Putamen (tissue), 1 donor: Measurements from ENCODE around the gene VDAC1.
"Not testable (repeated sequence)": the region's sequence is repeated elsewhere in the genome, so short reads cannot be mapped to it uniquely, and the experiment has no call there.

Source experiments
- DNase-seq: peaks from one replicate; pipeline ENCODE4 v3.0.0-alpha.2; 2016; ENCODE audit warnings: low spot score

The VDAC1 gene

DNA sequence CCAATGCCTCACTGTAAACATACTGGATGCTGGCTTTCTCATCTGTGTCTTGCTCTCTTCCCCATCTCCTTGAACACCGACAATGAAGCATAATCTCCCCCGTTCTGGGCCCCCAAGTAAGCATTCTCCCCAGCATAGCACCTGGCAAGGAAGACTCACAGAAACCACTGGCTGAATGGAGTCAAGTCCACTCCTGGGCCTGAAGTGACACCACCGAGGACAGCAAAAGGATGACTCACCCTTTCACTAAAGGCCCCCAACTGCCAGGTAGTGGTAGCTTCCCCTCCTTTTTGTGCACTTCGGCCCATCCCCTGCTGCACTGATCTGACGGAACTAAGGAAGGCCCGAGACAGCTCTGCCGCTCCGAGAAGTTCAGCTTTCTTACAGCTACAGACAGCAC lies 9.4 kb downstream of the VDAC1 start:
- no peak for DNase-seq

DNA sequence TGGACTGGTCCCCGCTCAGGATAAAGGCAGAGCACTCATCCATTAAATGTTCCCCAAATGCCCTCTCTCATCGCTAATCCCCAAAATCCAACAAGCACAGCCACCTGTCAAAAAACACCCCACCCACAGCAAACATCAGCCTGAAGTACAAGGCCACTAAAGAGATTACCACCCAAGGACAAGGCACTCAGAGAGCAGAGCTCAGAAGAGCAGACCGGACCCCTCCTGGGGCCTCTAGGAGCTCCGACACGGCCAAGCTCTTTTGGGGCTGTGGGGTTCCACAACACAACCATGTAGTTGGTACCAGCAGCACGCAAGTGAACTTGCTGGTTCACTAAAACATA lies 9.8 kb downstream of the VDAC1 start:
- no peak for DNase-seq

DNA sequence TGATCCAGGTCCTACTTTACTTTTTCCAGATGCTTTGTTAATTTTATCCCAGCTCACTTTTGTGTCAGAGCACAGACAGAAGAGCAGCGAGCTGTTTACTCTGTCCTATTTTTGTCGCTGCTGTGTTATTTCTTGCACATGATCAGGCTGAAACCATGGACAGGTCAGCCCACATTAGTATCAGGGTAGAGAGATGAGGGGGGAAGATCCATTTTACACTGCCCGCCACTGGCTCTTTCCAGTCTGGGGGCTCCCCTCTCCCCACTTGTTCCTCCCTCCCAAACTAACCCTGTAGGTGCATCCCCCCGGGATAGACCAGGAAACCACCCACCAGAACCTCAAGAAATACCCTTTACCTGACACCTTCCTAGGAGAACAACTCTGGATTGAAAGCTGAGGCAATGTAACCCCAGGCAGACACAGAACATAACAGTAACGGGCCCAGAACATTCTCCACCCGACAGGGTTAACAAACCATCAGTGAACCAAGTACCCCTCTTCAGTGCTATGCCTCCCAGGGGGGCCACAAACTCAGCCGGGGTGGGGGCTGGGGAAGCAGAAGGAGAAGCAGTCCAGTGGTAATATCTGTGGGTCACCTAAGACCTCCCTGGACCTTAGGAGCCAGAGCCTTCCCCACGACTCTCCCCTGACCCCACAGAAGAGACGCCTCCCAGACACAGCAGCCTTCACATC lies 10.3 kb downstream of the VDAC1 start:
- no peak for DNase-seq

- DNase-seq = no peak
Measured at GRCh38 chr5:133993185-133993936, 11.4 kb downstream of the VDAC1 start.

GRCh38 chr5:133992429-133993155 lies 12.2 kb downstream of the VDAC1 start:
- DNase-seq = peak; percentile 64

DNA sequence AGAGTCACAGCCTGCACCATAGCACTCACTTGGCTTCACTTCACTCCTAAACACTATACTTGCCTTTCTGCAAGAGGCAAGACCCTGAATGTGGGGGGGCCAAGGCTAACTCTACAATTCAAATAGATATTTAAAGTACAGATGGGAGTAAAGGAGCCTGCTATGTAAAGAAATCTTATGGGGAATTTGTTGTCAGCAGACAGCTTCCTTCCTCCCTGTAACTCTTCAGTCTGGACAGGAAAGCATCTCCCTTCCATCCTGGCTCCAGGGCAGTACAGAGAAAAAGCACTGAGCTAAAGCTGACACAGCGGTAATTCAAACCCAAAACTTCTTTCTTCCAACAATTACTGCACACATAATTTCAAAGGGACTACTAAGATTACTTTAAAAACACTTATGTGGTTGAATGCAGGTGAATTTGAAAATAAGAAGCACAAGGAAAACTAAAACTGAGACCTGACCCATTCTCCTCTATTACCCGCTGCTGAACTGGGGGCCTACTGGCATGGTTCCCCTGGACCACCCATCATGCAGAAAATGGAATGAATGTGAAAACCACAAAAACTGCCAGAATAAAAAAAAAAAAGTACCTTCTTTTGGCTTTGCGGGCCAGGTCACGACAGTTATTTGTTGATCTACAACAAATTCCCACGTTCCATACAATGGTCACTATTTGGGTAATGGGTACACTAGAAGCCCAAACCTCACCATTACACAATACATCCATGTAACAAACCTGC lies 13.4 kb downstream of the VDAC1 start:
- no peak for DNase-seq

DNA sequence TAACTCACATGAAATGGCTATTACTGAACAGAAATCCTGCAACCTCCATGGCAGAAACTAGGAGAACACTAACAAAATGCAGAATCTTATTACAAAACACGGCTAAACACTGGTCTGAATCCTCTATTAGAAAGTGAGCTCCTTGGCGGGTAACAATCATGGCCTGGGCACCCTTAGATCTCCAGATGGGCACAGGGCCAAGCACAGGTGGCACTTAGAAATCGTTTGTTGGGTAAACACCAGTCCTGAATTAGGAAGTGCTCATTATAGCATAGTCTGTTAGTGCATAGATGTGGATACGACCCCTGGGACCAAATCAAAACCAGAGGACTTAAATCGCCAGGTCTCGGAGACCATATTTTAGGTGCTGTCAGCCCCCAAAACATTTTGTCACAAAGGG lies 14.4 kb downstream of the VDAC1 start:
- DNase-seq = no peak

- DNase-seq = no peak
Measured at GRCh38 chr5:133985540-133986180, 19.1 kb downstream of the VDAC1 start.

GRCh38 chr5:133983674-133984073 lies 21.1 kb downstream of the VDAC1 start:
- no peak for DNase-seq

DNA sequence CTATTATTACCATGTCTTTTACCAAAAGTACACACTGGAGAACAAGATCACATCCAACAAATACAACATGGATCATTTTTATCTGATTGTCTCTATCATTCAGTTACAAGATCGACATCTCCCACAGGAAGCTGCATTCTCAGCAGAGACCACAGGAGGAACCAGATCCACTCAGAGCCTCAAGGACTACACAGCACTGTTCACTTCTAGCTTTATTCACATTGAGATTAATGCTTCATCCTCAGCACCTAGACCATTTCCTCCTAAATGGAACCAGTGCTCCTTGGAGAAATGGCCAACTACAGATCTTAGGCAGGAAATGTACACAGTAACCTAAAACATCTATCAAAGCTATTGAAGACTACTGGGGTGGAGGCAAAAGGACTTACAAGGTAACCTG lies 23.1 kb downstream of the VDAC1 start:
- no peak for DNase-seq

GRCh38 chr5:133980652-133981051 lies 24.1 kb downstream of the VDAC1 start:
- DNase-seq = no peak

- no peak for DNase-seq
Measured at GRCh38 chr5:133978943-133979342, 25.8 kb downstream of the VDAC1 start.

DNA sequence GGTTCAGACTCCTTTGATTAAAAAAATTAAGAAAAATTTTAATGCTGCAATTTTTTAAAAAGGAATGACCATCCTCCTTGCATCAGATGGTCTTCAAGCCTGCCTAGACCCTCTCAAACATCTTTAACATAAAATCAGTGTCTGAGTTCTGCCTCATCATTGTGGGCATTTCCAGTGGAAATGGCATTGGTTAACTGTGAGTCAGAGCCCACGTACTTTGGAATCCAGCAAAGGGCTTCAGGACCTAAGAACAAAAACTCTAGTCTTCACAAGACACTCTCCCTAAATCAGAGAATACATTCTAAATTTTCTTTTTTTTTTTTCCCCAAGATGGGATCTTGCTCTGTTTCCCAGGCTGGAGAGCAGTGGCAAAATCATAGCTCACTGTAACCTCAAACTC lies 26.9 kb downstream of the VDAC1 start:
- no peak for DNase-seq

DNA sequence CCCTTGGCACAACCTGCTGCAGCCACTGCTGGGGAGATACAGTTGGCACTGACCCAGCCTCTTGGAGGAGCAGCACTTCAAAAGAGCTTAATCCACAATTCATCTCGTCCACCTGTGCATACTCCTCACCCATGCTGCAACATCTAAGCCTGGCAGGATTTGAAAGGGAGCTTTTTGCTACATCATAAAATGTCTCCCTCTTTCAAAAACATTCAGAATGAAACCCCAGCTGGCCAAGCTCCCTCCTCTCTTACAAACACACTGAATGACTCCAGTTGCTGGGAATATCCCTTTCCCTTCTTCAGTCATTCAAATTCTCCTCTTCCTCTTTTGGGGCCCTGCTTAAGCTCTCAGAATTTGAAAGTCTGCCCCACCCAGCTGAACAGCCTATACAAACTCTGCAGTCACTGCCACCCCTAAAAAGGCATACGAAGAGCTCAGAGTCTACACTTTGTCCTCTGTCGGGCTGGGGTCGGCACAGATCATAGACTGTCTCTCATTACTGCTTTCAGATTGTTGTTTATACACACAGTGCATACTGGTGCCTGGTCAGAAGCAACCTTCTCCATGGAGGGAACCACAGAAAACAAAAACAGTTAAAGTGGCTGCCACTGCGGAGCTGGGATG lies 27.5 kb downstream of the VDAC1 start:
- no peak for DNase-seq

DNA sequence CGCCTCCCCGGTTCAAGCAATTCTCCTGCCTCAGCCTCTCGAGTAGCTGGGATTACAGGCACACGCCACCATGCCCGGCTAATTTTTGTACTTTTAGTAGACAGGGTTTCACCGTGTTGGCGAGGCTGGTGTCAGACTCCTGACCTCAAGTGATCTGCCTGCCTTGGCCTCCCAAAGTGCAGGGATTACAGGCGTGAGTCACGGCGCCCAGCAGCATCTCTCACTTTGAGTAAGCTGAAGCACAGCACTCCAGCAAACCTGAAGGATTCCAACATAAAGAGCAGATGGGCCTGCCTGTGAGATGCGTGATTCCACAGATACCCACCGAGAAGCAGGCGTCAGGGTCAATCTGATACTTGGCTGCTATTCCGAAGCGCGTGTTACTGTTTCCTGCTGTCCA lies 29.2 kb downstream of the VDAC1 start:
- not testable (repeated sequence) for DNase-seq

DNA sequence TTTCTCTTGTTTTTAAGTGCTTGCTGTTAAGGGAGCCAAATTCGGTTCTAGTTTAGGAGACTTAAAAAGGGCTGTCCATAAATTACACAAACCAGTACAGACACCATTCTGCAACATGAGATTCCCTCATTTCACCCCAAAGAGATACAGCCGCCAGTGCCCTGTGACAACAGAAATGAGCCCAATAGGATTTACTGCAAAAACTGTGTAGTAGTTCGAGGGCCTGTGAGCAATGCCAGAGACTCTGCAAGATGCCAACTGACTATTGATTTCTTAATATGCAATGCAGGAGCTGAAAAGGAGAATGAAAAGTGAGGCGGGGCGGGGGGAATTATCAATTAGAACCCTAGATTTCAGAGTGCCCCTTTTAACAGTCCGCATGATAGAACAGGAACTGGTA lies 30.6 kb downstream of the VDAC1 start:
- DNase-seq = no peak

- no peak for DNase-seq
Measured at GRCh38 chr5:133970325-133970909, 34.4 kb downstream of the VDAC1 start.

GRCh38 chr5:133969654-133970324 lies 35.0 kb downstream of the VDAC1 start:
- no peak for DNase-seq

DNA sequence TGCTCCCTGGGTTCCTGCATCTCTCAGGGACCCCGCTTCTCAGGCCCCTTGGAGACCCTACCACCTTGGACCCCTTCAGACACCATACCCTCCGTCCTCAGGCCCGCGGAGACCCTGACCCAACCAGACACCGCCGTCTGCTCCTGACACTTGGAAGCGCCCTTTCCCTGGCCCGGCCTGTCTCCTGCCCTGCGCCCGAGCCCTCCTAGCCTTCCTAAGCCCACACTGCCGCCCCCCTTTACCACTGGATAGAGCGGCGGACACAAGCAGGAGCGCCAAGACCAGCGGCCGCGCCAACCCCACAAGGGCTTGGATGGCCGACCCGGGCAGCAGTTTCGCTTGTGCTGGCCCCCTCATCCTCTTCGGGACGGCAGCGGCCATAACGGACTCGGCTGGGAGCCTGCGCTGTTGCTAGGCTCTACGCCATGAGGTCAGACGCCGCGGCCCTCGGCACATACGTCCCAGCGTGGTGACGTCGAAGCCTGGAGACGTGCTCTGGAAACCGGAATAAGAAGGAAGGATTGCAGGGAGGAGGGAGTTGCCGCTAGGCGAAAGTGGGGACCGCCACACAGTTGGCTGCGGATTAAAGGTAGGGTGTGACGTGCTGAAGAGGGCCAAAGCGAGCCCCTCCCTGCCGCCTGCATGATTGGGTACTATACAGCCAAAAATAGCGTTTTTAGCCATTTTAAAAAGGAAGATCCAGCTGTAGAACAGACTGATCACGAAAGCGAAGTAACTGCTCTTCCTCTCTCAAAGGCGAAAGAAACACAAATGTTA lies 36.4 kb downstream of the VDAC1 start, which contains the start of gene C5orf15:
Gene C5orf15 (minus strand): TSS at position 422 of the 777 bp plus-strand sequence. CDS start 41 bp downstream, at position 381.
- peak; percentile 97 for DNase-seq
